ENCODE data around the gene HSD11B1.
A peak's percentile ranks its signal among the peaks of the same experiment; 100 is the strongest.

The HSD11B1 gene

DNA sequence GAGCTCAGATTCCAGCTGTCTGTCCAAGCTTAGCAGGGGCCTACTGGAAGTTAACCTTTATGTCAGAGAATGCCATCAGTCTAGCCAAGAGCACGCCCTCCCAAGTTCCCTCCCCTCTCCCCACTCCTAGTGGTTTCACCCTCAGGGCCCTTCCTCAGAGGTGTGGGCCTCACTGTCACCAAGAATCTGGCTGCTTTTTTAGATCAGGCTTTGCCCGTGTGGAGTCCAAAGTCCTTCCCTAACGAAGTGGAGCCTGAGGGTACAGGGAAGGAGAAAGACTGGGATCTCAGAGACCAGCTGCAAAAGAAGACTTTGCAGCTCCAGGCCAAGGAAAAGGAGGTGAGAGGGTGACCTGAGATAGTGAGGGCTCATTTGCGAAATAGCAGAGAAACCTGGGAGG lies 75.6 kb downstream of the HSD11B1 start:
- no peaks in the 10 kb centered on the region; the same call in 1 of the 2 replicates for H3K9me3 ChIP-seq (ENCODE audit: insufficient read depth, low read depth, low read length)
- H3K9ac ChIP-seq (ENCODE audit: low read depth, low read length) = no peak overlapping the region
- peaks cover 5% of the 10 kb centered on the region; the same call in 1 of the 2 replicates for H3K36me3 ChIP-seq (ENCODE audit: insufficient read depth, low read depth, low read length)
- no peak overlapping the region for H3K4me3 ChIP-seq (ENCODE audit: low read length)
- no peaks in the 10 kb centered on the region for H3K4me1 ChIP-seq (ENCODE audit: insufficient read depth, low read length)
- 0 out of 2 replicates have a peak, but pooled peaks cover under 1% of the 10 kb centered on the region for H3K27me3 ChIP-seq (ENCODE audit: insufficient read depth, low read length)
- no peak overlapping the region for H3K27ac ChIP-seq (ENCODE audit: low read length)

DNA sequence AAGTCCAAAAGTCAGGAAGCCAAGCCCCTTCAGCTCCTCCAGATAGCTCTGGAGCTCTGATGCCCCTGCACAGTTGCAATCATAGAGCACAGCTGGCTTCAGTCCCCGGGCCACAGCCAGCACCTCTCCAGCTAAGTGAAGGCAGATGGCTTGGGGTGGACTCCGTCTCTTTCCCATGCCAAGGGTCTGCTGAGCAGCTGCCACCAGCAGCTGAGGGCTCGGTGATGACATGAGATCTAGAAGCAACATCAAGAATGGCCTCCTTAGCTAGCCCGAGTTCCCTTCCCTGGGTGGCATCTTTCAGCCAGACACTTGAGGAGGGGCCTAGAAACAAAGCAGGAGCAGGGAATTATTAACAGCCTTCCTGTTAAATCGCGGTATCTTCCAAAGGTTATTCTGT lies 78.7 kb downstream of the HSD11B1 start:
- Histone ChIP-seq H3K9me3 (ENCODE audit: insufficient read depth, low read depth, low read length) (no peaks in the 10 kb centered on the region; the same call in 1 of the 2 replicates), H3K36me3 (ENCODE audit: insufficient read depth, low read depth, low read length) (peaks cover 5% of the 10 kb centered on the region; the same call in 1 of the 2 replicates), H3K27me3 (ENCODE audit: insufficient read depth, low read length) (peaks cover 28% of the 10 kb centered on the region; the same call in 1 of the 2 replicates), H3K4me1 (ENCODE audit: insufficient read depth, low read length) (no peaks in the 10 kb centered on the region), H3K27ac (ENCODE audit: low read length) (no peak overlapping the region), H3K4me3 (ENCODE audit: low read length) (peak overlapping the region; percentile 98), H3K9ac (ENCODE audit: low read depth, low read length) (peak overlapping the region; percentile 97; the same call in 1 of the 2 replicates)
